GM12891 (cell line): ENCODE results near the gene TTC39C.

Experiments
- POLR2A ChIP-seq: IDR thresholded peaks from 2 replicates; pipeline ENCODE4 v1.6.1; 2011; ENCODE audit warnings: low read depth, low read length, control low read depth
- POLR2AphosphoS5 ChIP-seq: IDR thresholded peaks from 2 replicates; pipeline ENCODE4 v1.6.1; 2011; ENCODE audit warnings: low read depth, low read length, control low read depth
- POU2F2 ChIP-seq: IDR thresholded peaks from 2 replicates; pipeline ENCODE4 v1.6.1; 2011; ENCODE audit warnings: low read depth, mild to moderate bottlenecking, control low read depth, low read length, moderate library complexity
- SPI1 ChIP-seq: IDR thresholded peaks from 2 replicates; pipeline ENCODE4 v1.6.1; 2011; ENCODE audit warnings: low read depth, low read length, control low read depth
- TAF1 ChIP-seq: IDR thresholded peaks from 2 replicates; pipeline ENCODE4 v1.6.1; 2011; ENCODE audit warnings: low read depth, low read length, control low read depth

DNA sequence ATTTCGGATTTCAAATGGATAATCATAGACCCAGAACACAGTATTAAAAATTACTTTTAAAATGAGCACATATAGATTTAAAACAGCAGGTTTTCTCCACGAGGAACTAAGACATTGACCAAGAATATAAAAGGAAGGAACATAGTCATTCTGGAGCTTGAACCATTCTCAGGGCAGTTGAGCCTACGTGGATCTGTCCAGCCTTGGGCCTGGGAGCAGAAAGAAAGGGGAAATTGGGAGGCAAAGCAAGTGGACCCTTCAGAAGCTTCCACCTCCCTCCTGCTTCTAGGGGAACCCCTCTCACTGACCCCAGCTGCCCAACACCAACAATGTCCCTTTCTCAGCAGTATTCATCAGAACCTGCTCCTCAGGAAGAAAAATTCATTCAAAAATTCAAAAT lies 31.4 kb upstream of the TTC39C start:
- no peak for TF ChIP-seq POLR2AphosphoS5
- no peak for TF ChIP-seq POLR2A
- no peak for TF ChIP-seq POU2F2
- TF ChIP-seq TAF1: no peak
- no peak for TF ChIP-seq SPI1
